ENCODE data around the gene PITPNC1.
"Not testable (repeated sequence)": the region's sequence is repeated elsewhere in the genome, so short reads cannot be mapped to it uniquely, and the experiment has no call there.

PITPNC1 gene

GRCh38 chr17:67488161-67488560, 111.1 kb downstream of the PITPNC1 start:
- no peak for DNase-seq (ENCODE audit: low read depth)

GRCh38 chr17:67488768-67489167, 111.7 kb downstream of the PITPNC1 start:
- DNase-seq (ENCODE audit: low read depth), result no peak

- no peak for DNase-seq (ENCODE audit: low read depth)
Measured at GRCh38 chr17:67489273-67489672, 112.2 kb downstream of the PITPNC1 start.

- DNase-seq (ENCODE audit: low read depth), result no peak
Measured at GRCh38 chr17:67490471-67490870, 113.4 kb downstream of the PITPNC1 start.

- DNase-seq (ENCODE audit: low read depth), result no peak
Measured at GRCh38 chr17:67491009-67491680, 114.1 kb downstream of the PITPNC1 start.

- DNase-seq (ENCODE audit: low read depth), result no peak
Measured at GRCh38 chr17:67491681-67492024, 114.6 kb downstream of the PITPNC1 start.

- DNase-seq (ENCODE audit: low read depth), result no peak
Measured at GRCh38 chr17:67492251-67492740, 115.2 kb downstream of the PITPNC1 start.

GRCh38 chr17:67492824-67493517, 115.9 kb downstream of the PITPNC1 start:
- DNase-seq (ENCODE audit: low read depth), result no peak

GRCh38 chr17:67493812-67494211, 116.7 kb downstream of the PITPNC1 start:
- DNase-seq (ENCODE audit: low read depth), result no peak

- not testable (repeated sequence) for DNase-seq (ENCODE audit: low read depth)
Measured at GRCh38 chr17:67495534-67495933, 118.5 kb downstream of the PITPNC1 start.

GRCh38 chr17:67496286-67496685, 119.2 kb downstream of the PITPNC1 start:
- no peak for DNase-seq (ENCODE audit: low read depth)

GRCh38 chr17:67499685-67500084, 122.6 kb downstream of the PITPNC1 start:
- no peak for DNase-seq (ENCODE audit: low read depth)

- no peak for DNase-seq (ENCODE audit: low read depth)
Measured at GRCh38 chr17:67500261-67500660, 123.2 kb downstream of the PITPNC1 start.

GRCh38 chr17:67500677-67501300, 123.7 kb downstream of the PITPNC1 start:
- DNase-seq (ENCODE audit: low read depth), result no peak

GRCh38 chr17:67502151-67502550, 125.1 kb downstream of the PITPNC1 start:
- no peak for DNase-seq (ENCODE audit: low read depth)

GRCh38 chr17:67503184-67503583, 126.1 kb downstream of the PITPNC1 start:
- no peak for DNase-seq (ENCODE audit: low read depth)

GRCh38 chr17:67503739-67504138, 126.7 kb downstream of the PITPNC1 start:
- DNase-seq (ENCODE audit: low read depth), result no peak

- DNase-seq (ENCODE audit: low read depth), result no peak
Measured at GRCh38 chr17:67504182-67504581, 127.1 kb downstream of the PITPNC1 start.

GRCh38 chr17:67506966-67507365, 129.9 kb downstream of the PITPNC1 start:
- DNase-seq (ENCODE audit: low read depth), result no peak

GRCh38 chr17:67509390-67510287, 132.6 kb downstream of the PITPNC1 start:
- no peak for DNase-seq (ENCODE audit: low read depth)

- DNase-seq (ENCODE audit: low read depth), result no peak
Measured at GRCh38 chr17:67511012-67511411, 133.9 kb downstream of the PITPNC1 start.

GRCh38 chr17:67511804-67512203, 134.7 kb downstream of the PITPNC1 start:
- DNase-seq (ENCODE audit: low read depth), result no peak
